GM18907 (cell line): ENCODE data around the gene SWSAP1.
A peak's percentile ranks its signal among the peaks of the same experiment; 100 is the strongest.
"Not testable (repeated sequence)": the region's sequence is repeated elsewhere in the genome, so short reads cannot be mapped to it uniquely, and the experiment has no call there.

Experiments used
- ATAC-seq: cut with Tn5 transposase; IDR thresholded peaks from one replicate; pipeline ENCODE4 v1.9.1; 2021; ENCODE audit warnings: mild to moderate bottlenecking, moderate library complexity; ENCODE audit not compliant: unreplicated experiment

SWSAP1 gene

GRCh38 chr19:11354102-11354501 is 20.4 kb upstream of the SWSAP1 start:
- not testable (repeated sequence) for ATAC-seq

GRCh38 chr19:11355160-11356073 is 19.0 kb upstream of the SWSAP1 start, which contains the start of gene PLPPR2:
TSS of gene PLPPR2 (plus strand) at chr19:11355432. CDS start at chr19:11357674, 2,242 bp downstream.
- ATAC-seq = no peak

GRCh38 chr19:11356074-11356397 is 18.4 kb upstream of the SWSAP1 start:
- no peak for ATAC-seq

DNA sequence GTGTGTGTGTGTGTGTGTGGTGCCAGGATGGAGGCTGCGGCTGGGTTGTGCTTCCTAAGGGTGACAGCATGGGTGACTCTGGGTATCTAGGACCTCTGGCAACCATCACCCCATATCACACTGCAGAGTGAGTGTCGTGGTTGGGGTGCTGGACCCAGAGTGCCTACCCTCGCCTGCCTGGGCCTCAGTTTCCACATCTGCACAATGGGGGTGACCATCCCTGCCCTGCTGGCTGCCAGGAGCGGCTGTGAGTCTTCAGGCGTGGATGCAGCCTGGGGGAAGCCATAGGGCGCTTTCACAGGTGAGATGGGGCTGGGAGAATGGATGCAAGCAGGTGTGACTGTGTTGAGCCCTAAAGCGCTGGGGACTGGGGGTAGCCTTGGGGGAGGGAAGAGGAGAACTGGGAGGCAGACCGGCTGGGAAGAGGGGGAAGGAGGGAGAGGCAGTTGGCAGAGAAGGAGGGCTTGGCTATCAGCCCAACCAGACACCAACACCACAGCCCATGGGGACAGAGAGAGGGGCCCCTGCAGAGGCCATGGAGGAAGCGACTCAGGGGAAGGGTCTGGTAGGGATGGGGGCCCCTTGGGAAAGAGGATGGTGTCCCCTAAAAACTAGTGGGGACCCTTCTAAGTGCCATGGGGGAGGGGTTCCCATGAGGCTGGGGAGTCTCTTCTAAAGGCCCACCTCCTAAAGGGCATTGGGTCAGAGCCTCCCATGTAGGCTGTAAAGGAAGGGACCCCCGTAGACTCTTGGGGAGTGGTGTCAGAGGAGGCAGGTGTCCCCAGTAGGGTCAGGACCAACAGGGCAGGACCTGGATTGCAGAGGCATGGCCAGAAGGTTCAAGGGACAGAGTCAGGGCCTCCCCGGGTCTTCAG is 17.6 kb upstream of the SWSAP1 start:
- ATAC-seq = no peak

DNA sequence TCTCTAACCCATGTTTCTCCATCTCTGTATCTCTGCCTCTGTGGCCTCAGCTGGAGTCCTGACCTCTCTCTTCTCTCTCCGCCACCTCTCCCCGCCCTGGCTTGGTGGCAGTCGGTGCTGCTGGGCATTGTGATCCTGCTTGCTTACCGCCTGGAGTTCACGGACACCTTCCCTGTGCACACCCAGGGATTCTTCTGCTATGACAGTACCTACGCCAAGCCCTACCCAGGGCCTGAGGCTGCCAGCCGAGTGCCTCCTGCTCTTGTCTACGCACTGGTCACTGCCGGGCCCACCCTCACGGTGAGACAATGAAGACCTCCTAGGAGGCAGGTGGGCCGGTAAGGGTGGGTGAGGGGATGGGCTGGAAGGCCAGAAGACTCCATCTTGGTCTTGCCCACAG is 15.0 kb upstream of the SWSAP1 start:
- ATAC-seq = no peak

DNA sequence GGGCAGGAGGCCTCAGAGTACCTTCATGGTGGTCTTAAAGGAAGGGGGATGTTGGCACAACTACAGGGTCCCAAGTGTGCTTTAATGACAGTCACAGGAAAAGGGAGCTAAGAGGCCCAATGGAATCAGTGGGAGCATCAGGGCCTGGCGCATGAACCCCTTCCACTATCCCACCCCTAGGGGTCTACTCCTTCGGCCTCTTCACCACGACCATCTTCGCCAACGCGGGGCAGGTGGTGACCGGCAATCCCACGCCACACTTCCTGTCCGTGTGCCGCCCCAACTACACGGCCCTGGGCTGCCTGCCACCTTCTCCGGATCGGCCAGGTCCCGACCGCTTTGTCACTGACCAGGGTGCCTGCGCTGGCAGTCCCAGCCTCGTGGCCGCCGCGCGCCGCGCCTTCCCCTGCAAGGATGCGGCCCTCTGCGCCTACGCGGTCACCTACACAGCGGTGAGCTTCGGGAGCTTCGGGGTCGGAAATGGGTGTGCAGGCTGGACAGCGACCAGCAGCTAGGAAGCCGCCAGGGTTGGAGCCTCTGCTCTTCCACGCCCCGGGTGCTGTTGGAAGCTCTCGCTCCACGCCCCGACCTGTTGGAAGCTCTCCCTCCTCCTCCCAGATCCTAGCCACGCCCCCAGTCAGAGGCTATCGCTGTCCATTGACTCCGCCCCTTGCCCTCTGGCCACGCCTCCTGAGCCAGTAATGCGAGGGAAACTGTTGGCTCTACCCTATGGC is 13.3 kb upstream of the SWSAP1 start:
- no peak for ATAC-seq

DNA sequence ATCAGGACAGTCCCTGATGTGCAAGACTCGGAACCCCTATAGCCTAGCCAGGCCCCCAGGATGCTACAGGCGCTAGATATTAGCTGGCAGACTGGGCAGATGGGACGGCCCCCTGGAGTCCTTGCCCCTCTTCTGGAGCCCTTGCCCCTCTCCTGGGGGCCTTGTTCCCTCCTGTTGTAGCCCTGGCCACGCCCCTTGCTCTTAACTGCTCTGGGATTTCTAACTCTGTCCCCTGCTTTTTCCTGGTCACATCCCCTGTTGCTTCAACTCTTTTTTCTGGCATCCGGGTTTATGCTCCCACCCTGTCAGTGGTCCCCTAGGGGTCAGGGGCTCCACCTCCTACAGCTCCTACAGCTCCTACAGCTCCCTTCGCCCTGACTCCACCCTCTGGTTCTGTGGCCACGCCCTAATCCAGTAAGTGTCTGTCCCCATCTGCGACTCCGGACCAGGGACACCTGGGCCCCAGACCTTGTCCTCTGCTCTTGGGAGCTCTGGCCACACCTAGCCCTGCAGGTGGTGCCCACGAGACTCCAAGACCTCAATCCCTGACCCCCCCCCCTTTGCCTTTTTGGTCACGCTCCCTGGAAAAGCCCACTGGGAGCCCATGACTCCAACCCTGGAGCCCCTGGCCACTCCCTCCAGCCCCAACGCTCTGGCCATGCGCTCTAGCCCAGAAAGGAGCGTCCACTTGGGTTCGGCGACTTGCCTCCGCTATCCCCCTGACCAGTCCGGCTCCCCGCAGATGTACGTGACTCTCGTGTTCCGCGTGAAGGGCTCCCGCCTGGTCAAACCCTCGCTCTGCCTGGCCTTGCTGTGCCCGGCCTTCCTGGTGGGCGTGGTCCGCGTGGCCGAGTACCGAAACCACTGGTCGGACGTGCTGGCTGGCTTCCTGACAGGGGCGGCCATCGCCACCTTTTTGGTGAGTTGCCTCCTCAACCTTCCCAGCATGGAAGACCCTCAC is 12.4 kb upstream of the SWSAP1 start:
- no peak for ATAC-seq

GRCh38 chr19:11363881-11364280 is 10.6 kb upstream of the SWSAP1 start:
- no peak for ATAC-seq

DNA sequence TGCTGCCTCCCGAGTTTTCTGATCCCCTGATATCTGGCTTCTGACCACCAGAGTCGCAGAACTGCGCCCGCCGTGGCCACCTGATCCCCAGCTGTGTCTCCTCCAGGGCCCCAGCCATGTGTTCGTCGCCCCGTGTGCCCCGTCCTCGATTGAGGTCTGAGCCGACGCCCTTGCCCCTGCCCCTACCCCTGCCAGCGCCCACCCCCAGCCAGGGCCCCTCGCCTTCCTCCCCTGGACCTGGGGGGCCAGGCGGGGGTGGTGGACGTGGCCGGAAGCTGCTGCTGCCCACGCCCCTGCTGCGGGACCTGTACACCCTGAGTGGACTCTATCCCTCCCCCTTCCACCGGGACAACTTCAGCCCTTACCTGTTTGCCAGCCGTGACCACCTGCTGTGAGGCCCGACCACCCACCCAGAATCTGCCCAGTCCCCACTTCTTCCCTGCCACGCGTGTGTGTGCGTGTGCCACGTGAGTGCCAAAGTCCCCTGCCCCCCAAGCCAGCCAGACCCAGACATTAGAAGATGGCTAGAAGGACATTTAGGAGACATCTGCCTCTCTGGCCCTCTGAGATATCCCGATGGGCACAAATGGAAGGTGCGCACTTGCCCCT is 10.1 kb upstream of the SWSAP1 start:
- ATAC-seq = no peak

DNA sequence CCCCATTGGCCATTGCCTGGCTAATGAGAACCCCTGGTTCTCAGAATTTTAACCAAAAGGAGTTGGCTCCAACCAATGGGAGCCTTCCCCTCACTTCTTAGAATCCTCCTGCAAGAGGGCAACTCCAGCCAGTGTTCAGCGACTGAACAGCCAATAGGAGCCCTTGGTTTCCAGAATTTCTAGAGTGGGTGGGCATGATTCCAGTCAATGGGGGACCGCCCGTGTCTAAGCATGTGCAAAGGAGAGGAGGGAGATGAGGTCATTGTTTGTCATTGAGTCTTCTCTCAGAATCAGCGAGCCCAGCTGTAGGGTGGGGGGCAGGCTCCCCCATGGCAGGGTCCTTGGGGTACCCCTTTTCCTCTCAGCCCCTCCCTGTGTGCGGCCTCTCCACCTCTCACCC is 9.5 kb upstream of the SWSAP1 start:
- ATAC-seq = no peak

- ATAC-seq = no peak
Measured at GRCh38 chr19:11365557-11366117, 8.8 kb upstream of the SWSAP1 start.

- no peak for ATAC-seq
Measured at GRCh38 chr19:11367528-11367927, 6.9 kb upstream of the SWSAP1 start.

GRCh38 chr19:11370744-11371143 is 3.7 kb upstream of the SWSAP1 start:
- ATAC-seq = no peak

GRCh38 chr19:11373166-11373884 is 1.1 kb upstream of the SWSAP1 start:
- ATAC-seq = no peak

GRCh38 chr19:11373885-11374432 is 507 bp upstream of the SWSAP1 start:
- no peak for ATAC-seq

DNA sequence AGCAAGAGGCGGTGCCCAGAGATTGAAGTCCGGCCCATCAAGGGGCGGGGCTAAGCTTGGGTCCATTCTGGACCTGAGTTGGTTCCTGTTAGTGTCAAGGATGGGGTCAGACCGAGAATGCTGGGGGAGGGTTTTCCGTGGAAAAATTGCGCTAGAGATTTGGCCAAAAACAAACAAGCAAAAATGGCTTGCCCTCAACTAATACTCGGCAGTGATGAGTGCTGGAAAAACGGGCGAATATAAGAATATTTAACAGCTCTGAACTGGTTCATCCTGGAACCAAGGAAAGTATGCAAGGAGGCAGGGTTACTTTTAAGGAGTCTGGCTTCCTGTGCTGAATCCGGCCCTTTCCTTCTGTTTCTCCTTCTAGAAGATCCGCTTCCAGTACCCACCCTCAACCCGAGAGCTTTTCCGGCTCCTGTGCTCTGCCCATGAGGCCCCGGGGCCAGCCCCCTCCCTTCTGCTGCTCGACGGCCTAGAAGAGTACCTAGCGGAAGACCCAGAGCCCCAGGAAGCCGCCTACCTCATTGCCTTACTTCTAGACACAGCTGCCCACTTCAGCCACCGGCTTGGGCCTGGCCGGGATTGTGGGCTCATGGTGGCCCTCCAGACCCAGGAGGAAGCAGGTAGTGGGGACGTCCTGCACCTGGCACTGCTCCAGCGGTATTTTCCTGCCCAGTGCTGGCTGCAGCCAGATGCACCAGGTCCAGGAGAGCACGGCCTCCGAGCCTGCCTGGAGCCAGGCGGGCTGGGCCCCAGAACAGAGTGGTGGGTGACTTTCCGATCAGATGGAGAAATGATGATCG is 880 bp downstream of the SWSAP1 start:
- ATAC-seq = peak; percentile 28

GRCh38 chr19:11377237-11377636 is 2.8 kb downstream of the SWSAP1 start:
- no peak for ATAC-seq

- ATAC-seq = no peak
Measured at GRCh38 chr19:11377756-11378155, 3.3 kb downstream of the SWSAP1 start.
